A549 treated with dexamethasone at 1 μM for 4 hours (cell line): Measurements from ENCODE around the gene OR8D2. TPM values are rescaled to one million over a fixed set of nuclear protein-coding genes. Genes with fewer than 3 reads are reported as not detected.

Experiments used
- total RNA-seq: library from RNA; stranded (reverse); fragments of 200-300 nt; extraction: Qiagen RNA extraction; gene quantifications from 5 replicates; pipeline ENCODE4 v1.2.3, GENCODE V29; 2022

Gene OR8D2, protein sequence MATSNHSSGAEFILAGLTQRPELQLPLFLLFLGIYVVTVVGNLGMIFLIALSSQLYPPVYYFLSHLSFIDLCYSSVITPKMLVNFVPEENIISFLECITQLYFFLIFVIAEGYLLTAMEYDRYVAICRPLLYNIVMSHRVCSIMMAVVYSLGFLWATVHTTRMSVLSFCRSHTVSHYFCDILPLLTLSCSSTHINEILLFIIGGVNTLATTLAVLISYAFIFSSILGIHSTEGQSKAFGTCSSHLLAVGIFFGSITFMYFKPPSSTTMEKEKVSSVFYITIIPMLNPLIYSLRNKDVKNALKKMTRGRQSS
- total RNA-seq = not detected in 5 replicates

DNA sequence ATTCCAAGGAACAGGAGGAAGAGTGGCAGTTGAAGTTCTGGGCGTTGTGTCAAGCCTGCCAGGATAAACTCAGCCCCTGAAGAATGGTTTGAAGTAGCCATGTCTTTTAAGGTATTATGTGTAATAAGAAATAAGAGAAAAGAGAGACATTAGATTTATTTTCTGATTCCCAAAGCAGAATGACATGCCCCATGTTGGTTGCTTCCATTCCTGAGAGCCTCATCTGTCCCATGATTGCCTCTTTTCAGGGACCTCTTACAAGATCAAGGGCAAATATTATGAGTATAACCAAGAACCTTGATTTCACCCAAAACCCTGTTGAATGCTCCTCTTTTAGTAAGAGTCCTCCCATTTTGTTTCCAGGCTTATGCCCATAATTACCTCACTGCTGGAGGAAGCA is at the start of gene OR8D2:
TSS of gene OR8D2 (minus strand) at position 101 of the 400 bp plus-strand sequence. CDS start at position 101, 0 bp downstream.

DNA sequence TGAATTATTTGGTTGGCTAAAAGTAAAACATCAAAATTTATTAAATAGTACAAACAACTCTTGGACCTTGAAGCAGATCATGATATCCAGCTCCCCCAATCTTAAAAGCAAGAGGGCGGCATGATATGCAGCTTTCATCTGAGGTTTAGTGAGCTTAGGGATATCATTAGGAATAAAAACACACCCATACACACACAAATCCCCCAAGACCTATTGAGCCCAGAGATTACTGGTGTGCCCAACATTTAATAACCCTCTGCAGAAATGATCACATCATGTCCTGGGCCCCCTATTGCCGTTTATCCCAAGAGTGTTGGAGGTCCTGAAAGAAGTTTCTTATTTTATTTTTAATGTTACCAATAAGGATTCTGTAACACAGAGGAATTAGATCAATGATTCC is 6.1 kb downstream of the OR8D2 start, which contains the start of gene OR8D1:
TSS of gene OR8D1 (minus strand) at position 101 of the 400 bp plus-strand sequence. CDS start 3,183 bp downstream, outside the sequence.

Other genes starting within 250 kb of the OR8D2 start
- gene VWA5A, start 204.7 kb downstream of the OR8D2 start, total RNA-seq = 0.13 to 0.24 TPM (median 0.18 TPM) in 5 replicates
- not detected in 5 replicates for gene OR10D3, start 136.9 kb downstream of the OR8D2 start, total RNA-seq
- gene OR8G1, start 79.1 kb downstream of the OR8D2 start, total RNA-seq = not detected in 5 replicates
- gene OR8G5, start 63.8 kb downstream of the OR8D2 start, total RNA-seq = not detected in 5 replicates
- gene OR8D1, start 6.2 kb downstream of the OR8D2 start, total RNA-seq = not detected in 5 replicates
- not detected in 5 replicates for gene OR8B2, start 64.3 kb upstream of the OR8D2 start, total RNA-seq
- gene OR8B3, start 78.8 kb upstream of the OR8D2 start, total RNA-seq = not detected in 5 replicates
- not detected in 5 replicates for gene OR8B4, start 104.7 kb upstream of the OR8D2 start, total RNA-seq
- not detected in 5 replicates for gene OR8B8, start 125.5 kb upstream of the OR8D2 start, total RNA-seq
- not detected in 5 replicates for gene OR8B12, start 223.5 kb upstream of the OR8D2 start, total RNA-seq
- not detected in 5 replicates for gene OR8A1, start 249.8 kb upstream of the OR8D2 start, total RNA-seq